Mammary epithelial cell (primary cell): ENCODE results near the gene CNST.

Experiments
- CTCF ChIP-seq, 2 donors: IDR thresholded peaks in 1 of 2; conservative IDR thresholded peaks in 1 of 2; 2 replicates each; pipeline ENCODE4 v1.5.1; 2011 to 2012; ENCODE audit warnings: inconsistent platforms in 2 of 2, low read length in 2 of 2, mild to moderate bottlenecking in 2 of 2, control low read depth in 1 of 2, low read depth in 1 of 2; ENCODE audit not compliant: insufficient read depth in 1 of 2; ENCODE audit errors: extremely low read depth in 1 of 2
- EZH2 ChIP-seq: IDR thresholded peaks from 2 replicates; pipeline ENCODE4 v1.6.1; 2012; ENCODE audit warnings: low read length, inconsistent platforms, borderline replicate concordance

- TF ChIP-seq CTCF (conservative IDR thresholded peaks at IDR 0.05 in 1 of 2, IDR thresholded peaks at IDR 0.05 in 1 of 2; ENCODE audit: extremely low read depth in 1 of 2, insufficient read depth in 1 of 2, low read depth in 1 of 2, low read length in 2 of 2) (no peak), EZH2 (no peak)
Observed at GRCh38 chr1:246647513-246647912, 81.3 kb downstream of the CNST start.
